ENCODE results near the gene C5orf34. TPM values are rescaled to one million over a fixed set of nuclear protein-coding genes. Genes with fewer than 3 reads are reported as not detected.
A peak's percentile ranks its signal among the peaks of the same experiment; 100 is the strongest.

The C5orf34 gene
- total and polyA plus RNA-seq, 8 donors = 1.00 to 7.2 (median 1.6) TPM; not detected in 2

DNA sequence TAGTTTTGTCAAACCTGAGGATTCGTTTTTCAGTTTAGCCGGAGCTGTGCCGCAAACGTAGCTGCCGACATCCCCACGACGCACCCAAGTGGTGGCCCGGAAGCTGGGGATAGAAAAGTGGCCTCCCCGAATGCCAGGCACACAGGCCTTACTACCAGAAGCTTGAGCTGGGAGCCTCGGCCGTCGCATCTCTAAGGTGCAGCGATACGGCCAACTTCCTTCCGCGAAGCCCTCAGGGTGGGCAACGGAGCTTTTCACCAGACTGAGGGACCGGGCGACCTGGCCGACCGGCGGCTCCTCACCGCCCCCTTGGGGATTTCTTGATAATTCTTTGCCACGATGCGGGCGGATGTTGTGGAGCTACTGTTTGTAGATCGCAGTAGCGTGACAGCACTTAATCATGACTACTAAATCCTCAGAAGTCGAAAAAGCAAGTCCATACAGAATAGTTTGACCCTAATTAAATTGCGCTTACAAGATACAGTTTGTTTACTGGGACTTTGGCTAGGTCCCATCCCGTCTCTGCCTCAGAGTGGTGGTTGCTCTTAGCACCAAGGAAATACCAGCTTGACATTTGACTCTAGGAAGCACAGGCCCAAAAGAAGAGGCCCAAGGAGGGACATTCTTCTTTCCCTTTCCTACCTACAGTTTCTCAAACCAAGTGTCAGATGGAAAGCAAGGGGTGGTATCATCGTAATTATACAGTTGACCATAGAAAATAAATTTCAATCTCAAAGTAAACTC is 30.7 kb downstream of the C5orf34 start:
- Histone ChIP-seq H3K27ac (peak overlapping the region; percentile 93 to 99 (median 98)), H3K4me3 (peak overlapping the region; percentile 66 to 88 (median 80)), H3K9me3 (no peaks in the 10 kb centered on the region), H3K36me3 (peaks cover 0 to 6% (median 0%) of the 10 kb centered on the region in 4 donors), H3K4me1 (peaks cover 15 to 31% (median 25%) of the 10 kb centered on the region in 4 donors), H3K27me3 (no peaks in the 10 kb centered on the region)
- 2 to 5% (median 3%) methylated on average over 27 to 32 of the region's 32 CpGs for WGBS, 5 donors
- intact Hi-C loops (cut with DNase I; ENCODE audit: low total_unique reads) = no loop called here
- peak; percentile 86 to 96 for DNase-seq
- TF ChIP-seq POLR2A (IDR thresholded peaks at IDR 0.05) = no peak
- peak in 1 of 3 donors; percentile 55 for TF ChIP-seq POLR2AphosphoS5 (IDR thresholded peaks at IDR 0.05)
- TF ChIP-seq CTCF (IDR thresholded peaks at IDR 0.05) = peak in 5 of 7 experiments; percentile 45 to 77 (median 71)

DNA sequence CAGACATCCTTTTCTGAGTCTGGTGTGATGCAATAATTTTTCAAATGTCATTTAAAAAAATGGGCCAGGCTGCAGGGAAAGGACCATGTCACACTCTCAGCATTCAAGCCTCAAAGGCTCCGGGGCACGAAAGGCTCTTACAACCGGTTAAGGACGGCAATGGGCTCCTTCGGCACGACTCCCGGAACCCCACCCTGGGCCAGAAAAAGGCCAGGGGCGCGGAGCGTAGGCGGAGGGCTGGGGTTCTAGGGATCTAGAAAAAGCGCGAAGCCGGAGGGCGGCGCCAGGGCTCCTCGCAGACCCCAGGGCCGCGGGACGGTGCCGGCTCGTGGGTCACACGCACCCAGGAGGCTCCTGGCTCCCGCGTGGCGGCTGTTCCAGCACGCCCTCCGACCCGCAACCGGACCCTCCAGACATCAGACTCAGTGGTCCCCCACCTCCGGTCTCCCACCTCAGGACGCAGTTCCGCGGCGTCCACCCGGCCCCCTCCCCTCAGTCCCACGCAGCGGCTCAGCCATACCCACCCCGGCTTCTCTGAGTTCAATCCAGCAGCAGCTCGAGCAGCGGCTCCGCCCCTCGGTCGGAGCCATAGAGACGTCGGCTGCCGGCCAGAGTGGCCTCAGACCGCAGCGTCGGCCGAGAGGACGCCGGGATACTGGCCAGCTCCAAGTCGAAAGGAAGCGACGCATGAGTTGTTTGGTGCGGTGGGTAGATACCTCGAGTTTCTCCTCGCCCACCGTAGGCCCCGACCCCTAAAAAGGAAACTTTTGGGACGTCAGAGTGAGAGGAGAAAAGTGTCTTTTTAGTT is 31.4 kb downstream of the C5orf34 start, which contains the start of gene TMEM267:
TMEM267 (minus strand) TSS at position 568 of the 808 bp plus-strand sequence. CDS start 29,896 bp downstream, outside the sequence.
- peak within 1 kb of the TSS; percentile 66 to 88 (median 80) for H3K4me3 ChIP-seq
- H3K27me3 ChIP-seq = no peaks in the 10 kb centered on the region
- intact Hi-C loops (cut with DNase I; ENCODE audit: low total_unique reads) = no loop called here
- H3K36me3 ChIP-seq = peaks cover 0 to 1% (median 0%) of the 10 kb centered on the region in 4 donors
- peak; percentile 80 to 95 (median 94) for TF ChIP-seq POLR2AphosphoS5 (IDR thresholded peaks at IDR 0.05)
- no peak for TF ChIP-seq EP300 (IDR thresholded peaks at IDR 0.05)
- peak in 2 of 4 donors; percentile 73 to 85 for TF ChIP-seq POLR2A (IDR thresholded peaks at IDR 0.05)
- no peak for TF ChIP-seq CTCF (IDR thresholded peaks at IDR 0.05)
- peak; percentile 93 to 98 for DNase-seq
- peaks cover 15 to 31% (median 25%) of the 10 kb centered on the region in 4 donors for H3K4me1 ChIP-seq
- H3K9me3 ChIP-seq = no peaks in the 10 kb centered on the region
- 0 to 1% (median 0%) methylated on average over 31 to 62 of the region's 62 CpGs for WGBS, 5 donors
- H3K27ac ChIP-seq = peak within 1 kb of the TSS; percentile 93 to 99 (median 98)

- Histone ChIP-seq H3K36me3 (no peaks in the 10 kb centered on the region), H3K27me3 (no peaks in the 10 kb centered on the region), H3K27ac (peak overlapping the region in 4 of 5 donors; percentile 93 to 99 (median 98)), H3K4me1 (peaks cover 15 to 31% (median 25%) of the 10 kb centered on the region in 4 donors), H3K9me3 (no peaks in the 10 kb centered on the region), H3K4me3 (peak overlapping the region; percentile 66 to 88 (median 80))
- TF ChIP-seq EP300 (IDR thresholded peaks at IDR 0.05) (no peak), POLR2A (IDR thresholded peaks at IDR 0.05) (no peak), CTCF (IDR thresholded peaks at IDR 0.05) (no peak)
- intact Hi-C loops (cut with DNase I; ENCODE audit: low total_unique reads) = no loop called here
- peak in 1 of 2 donors; percentile 16 for DNase-seq
- 29 to 35% (median 34%) methylated on average over 6 of the region's 6 CpGs for WGBS, 5 donors
These were observed 32.3 kb downstream of the C5orf34 start for GRCh38 chr5:43482490-43483297.

All from stomach (tissue), 9 donors.